Large intestine (tissue), 3 donors: ENCODE measurements around the gene TMEM145. TPM values are rescaled to one million over a fixed set of nuclear protein-coding genes. Genes with fewer than 3 reads are reported as not detected.

Experiments
- DNase-seq, 2 donors: peaks; one replicate each; pipeline versions ENCODE4 v3.0.0 to v3.0.0-alpha.2; 2013
- H3K27ac ChIP-seq: one replicate; pipeline ENCODE4 v1.5.1; 2013; ENCODE audit warnings: low read length
- H3K27me3 ChIP-seq: 2 replicates; pipeline ENCODE4 v1.6.1; 2013; ENCODE audit warnings: low read length; ENCODE audit not compliant: control insufficient read depth, insufficient read depth
- H3K36me3 ChIP-seq: 2 replicates; pipeline ENCODE4 v1.6.1; 2013; ENCODE audit warnings: low read length; ENCODE audit not compliant: control insufficient read depth, insufficient read depth
- H3K4me1 ChIP-seq: one replicate; pipeline ENCODE4 v1.6.1; 2013; ENCODE audit warnings: low read length; ENCODE audit not compliant: control insufficient read depth, insufficient read depth
- H3K4me3 ChIP-seq: one replicate; pipeline ENCODE4 v1.5.1; 2013; ENCODE audit warnings: low read length
- H3K9me3 ChIP-seq: one replicate; pipeline ENCODE4 v1.6.1; 2013; ENCODE audit warnings: mild to moderate bottlenecking, low read depth, low read length, moderate library complexity; ENCODE audit not compliant: control insufficient read depth
- WGBS: methylation state at CpG from one replicate; pipeline ENCODE4 v1.1.5; 2013; ENCODE audit warnings: low lambda C conversion rate; ENCODE audit not compliant: insufficient coverage; 5-methylcytosine and 5-hydroxymethylcytosine counted together
- polyA plus RNA-seq: library from polyadenylated mRNA; unstranded; fragments of 120-200 nt; gene quantifications from one replicate; pipeline ENCODE4 v1.2.1, GENCODE V29; 2013

The TMEM145 gene
- polyA plus RNA-seq, 1 donor: 3.3 TPM

GRCh38 chr19:42312370-42312769 is 739 bp upstream of the TMEM145 start:
- Histone ChIP-seq H3K4me1 (peaks cover 2% of the 10 kb centered on the region), H3K27me3 (peaks cover 46% of the 10 kb centered on the region), H3K4me3 (no peak overlapping the region), H3K9me3 (peaks cover 3% of the 10 kb centered on the region), H3K27ac (no peak overlapping the region), H3K36me3 (no peaks in the 10 kb centered on the region)
- no CpG with 5 or more reads among the region's 5 CpGs for WGBS
- no peak for DNase-seq

- Histone ChIP-seq H3K36me3 (no peaks in the 10 kb centered on the region), H3K9me3 (peaks cover 3% of the 10 kb centered on the region), H3K27ac (no peak overlapping the region), H3K4me1 (peaks cover 2% of the 10 kb centered on the region), H3K27me3 (peaks cover 46% of the 10 kb centered on the region), H3K4me3 (peak overlapping the region; percentile 39)
- DNase-seq: no peak
- no CpG with 5 or more reads among the region's 26 CpGs for WGBS
Measured at GRCh38 chr19:42313840-42314755, 989 bp downstream of the TMEM145 start.

GRCh38 chr19:42315024-42315423 is 1.9 kb downstream of the TMEM145 start:
- WGBS: no CpG with 5 or more reads among the region's 5 CpGs
- H3K4me3 ChIP-seq: no peak overlapping the region
- no peak overlapping the region for H3K27ac ChIP-seq
- peaks cover 3% of the 10 kb centered on the region for H3K9me3 ChIP-seq
- DNase-seq: no peak
- H3K4me1 ChIP-seq: peaks cover 2% of the 10 kb centered on the region
- peaks cover 46% of the 10 kb centered on the region for H3K27me3 ChIP-seq
- no peaks in the 10 kb centered on the region for H3K36me3 ChIP-seq

- H3K9me3 ChIP-seq: peaks cover 3% of the 10 kb centered on the region
- no peak overlapping the region for H3K4me3 ChIP-seq
- H3K36me3 ChIP-seq: no peaks in the 10 kb centered on the region
- no peak overlapping the region for H3K27ac ChIP-seq
- peaks cover 48% of the 10 kb centered on the region for H3K27me3 ChIP-seq
- H3K4me1 ChIP-seq: peaks cover 2% of the 10 kb centered on the region
- DNase-seq: no peak
- 36% methylated on average over 5 of the region's 28 CpGs for WGBS
Measured at GRCh38 chr19:42316223-42317211, 3.4 kb downstream of the TMEM145 start.

- no peak for DNase-seq
- Histone ChIP-seq H3K27ac (no peak overlapping the region), H3K4me3 (no peak overlapping the region), H3K27me3 (peaks cover 50% of the 10 kb centered on the region), H3K36me3 (no peaks in the 10 kb centered on the region), H3K4me1 (peaks cover 2% of the 10 kb centered on the region), H3K9me3 (peaks cover 3% of the 10 kb centered on the region)
- no CpG with 5 or more reads among the region's 13 CpGs for whole genome bisulfite sequencing
Measured at GRCh38 chr19:42317535-42317934, 4.4 kb downstream of the TMEM145 start.

- H3K27me3 ChIP-seq: peaks cover 36% of the 10 kb centered on the region
- H3K36me3 ChIP-seq: no peaks in the 10 kb centered on the region
- no peak for DNase-seq
- peaks cover 5% of the 10 kb centered on the region for H3K9me3 ChIP-seq
- no peak overlapping the region for H3K4me3 ChIP-seq
- H3K4me1 ChIP-seq: peaks cover 16% of the 10 kb centered on the region
- 100% methylated on average over 2 of the region's 9 CpGs for WGBS
- no peak overlapping the region for H3K27ac ChIP-seq
Measured at GRCh38 chr19:42322305-42322704, 9.2 kb downstream of the TMEM145 start.

- Histone ChIP-seq H3K4me1 (peaks cover 22% of the 10 kb centered on the region), H3K9me3 (peaks cover 5% of the 10 kb centered on the region), H3K27me3 (peaks cover 36% of the 10 kb centered on the region), H3K36me3 (no peaks in the 10 kb centered on the region), H3K27ac (no peak overlapping the region), H3K4me3 (no peak overlapping the region)
- DNase-seq: peak in 1 of 2 donors; percentile 58
- WGBS: no CpG with 5 or more reads among the region's 29 CpGs
Measured at GRCh38 chr19:42323473-42323851, 10.4 kb downstream of the TMEM145 start.

- no CpG with 5 or more reads among the region's 92 CpGs for WGBS
- H3K27me3 ChIP-seq: peaks cover 36% of the 10 kb centered on the region
- peaks cover 28% of the 10 kb centered on the region for H3K4me1 ChIP-seq
- H3K9me3 ChIP-seq: peaks cover 5% of the 10 kb centered on the region
- H3K27ac ChIP-seq: no peak overlapping the region
- DNase-seq: no peak
- no peaks in the 10 kb centered on the region for H3K36me3 ChIP-seq
- H3K4me3 ChIP-seq: no peak overlapping the region
Measured at GRCh38 chr19:42323852-42324654, 10.9 kb downstream of the TMEM145 start.

GRCh38 chr19:42324655-42325307 is 11.7 kb downstream of the TMEM145 start:
- no peak for DNase-seq
- Histone ChIP-seq H3K36me3 (no peaks in the 10 kb centered on the region), H3K27me3 (peaks cover 36% of the 10 kb centered on the region), H3K9me3 (peaks cover 5% of the 10 kb centered on the region), H3K27ac (no peak overlapping the region), H3K4me3 (no peak overlapping the region), H3K4me1 (peaks cover 29% of the 10 kb centered on the region)
- no CpG with 5 or more reads among the region's 38 CpGs for WGBS
